ENCODE measurements around the gene MAP10.

DNA sequence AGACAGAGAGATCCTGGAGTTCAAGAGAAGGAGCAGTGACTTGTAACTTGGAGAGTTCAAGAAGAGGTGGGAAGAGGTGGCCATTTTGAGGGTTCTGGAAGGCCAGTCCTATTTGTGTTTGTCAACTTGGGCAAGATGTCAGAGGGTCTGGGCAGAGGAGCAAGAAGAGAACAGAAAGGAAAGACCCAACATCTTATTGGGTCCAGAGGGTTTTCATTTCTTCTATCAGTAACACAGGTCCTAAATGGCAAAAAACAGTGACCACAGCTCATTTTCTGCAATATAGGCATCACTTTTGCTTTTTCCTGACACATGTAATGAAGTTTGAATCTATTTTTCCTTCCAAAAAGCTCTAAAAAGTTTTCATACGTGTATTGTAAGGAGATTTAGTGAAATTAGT, 38.3 kb upstream of the MAP10 start:
- no peak for TF ChIP-seq EZH2phosphoT487 (IDR thresholded peaks at IDR 0.05; ENCODE audit: insufficient read depth, low read depth)
- TF ChIP-seq EZH2 (IDR thresholded peaks at IDR 0.05; ENCODE audit: insufficient read depth, poor library complexity, severe bottlenecking): no peak

Data from GM23248 (cell line).